Measurements from ENCODE around the gene LRRC8B. TPM values are rescaled to one million over a fixed set of nuclear protein-coding genes. Genes with fewer than 3 reads are reported as not detected.

The LRRC8B gene
- polyA plus RNA-seq, 3 donors: 4.5 to 9.1 (median 7.9) TPM

DNA sequence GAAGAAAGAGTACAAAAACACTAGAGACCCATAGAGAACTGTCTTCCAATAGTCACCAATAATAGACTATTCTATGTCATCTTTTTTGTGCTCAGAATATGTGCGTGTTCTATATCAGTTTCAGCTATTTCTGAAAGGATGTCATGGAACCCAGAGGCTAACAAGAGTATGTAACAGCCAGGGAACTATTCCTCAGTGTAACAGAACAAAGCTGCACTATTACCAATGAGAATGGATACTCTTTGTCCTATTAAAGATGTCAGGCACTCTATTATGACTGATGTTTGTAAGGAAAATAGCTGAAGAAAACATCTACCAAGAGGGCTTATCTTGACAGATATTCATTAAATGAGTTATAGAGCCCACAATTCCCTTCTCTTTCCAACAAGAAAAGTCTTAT is 99.7 kb downstream of the LRRC8B start:
- Histone ChIP-seq H4K20me1 (ENCODE audit: insufficient read depth, low read length) (no peaks in the 10 kb centered on the region), H3K9ac (ENCODE audit: insufficient read depth, low read length, poor library complexity, severe bottlenecking) (no peak overlapping the region), H3K4me2 (replicated peaks; ENCODE audit: extremely low read depth, low read length, poor library complexity, severe bottlenecking) (no peak overlapping the region), H3K4me1 (ENCODE audit: control insufficient read depth in 1 of 2, insufficient read depth in 2 of 2, low read length in 2 of 2) (peaks cover 0 to 12% of the 10 kb centered on the region in 2 donors), H3K27me3 (ENCODE audit: control insufficient read depth in 2 of 2, insufficient read depth in 2 of 2, low read length in 2 of 2) (no peaks in the 10 kb centered on the region), H2AFZ (ENCODE audit: insufficient read depth, low read depth, low read length, poor library complexity, severe bottlenecking) (no peak overlapping the region), H3K36me3 (replicated peaks in 1 of 2; ENCODE audit: control insufficient read depth in 1 of 2, insufficient read depth in 2 of 2, low read length in 2 of 2) (peaks cover 0 to 20% of the 10 kb centered on the region in 2 donors), H3K27ac (ENCODE audit: low read depth in 1 of 2, low read length in 2 of 2) (no peak overlapping the region), H3K79me2 (ENCODE audit: insufficient read depth, low read length) (peaks cover 2% of the 10 kb centered on the region), H3K9me3 (replicated peaks in 1 of 2; ENCODE audit: control insufficient read depth in 1 of 2, insufficient read depth in 1 of 2, low read length in 2 of 2) (no peaks in the 10 kb centered on the region), H3K4me3 (replicated peaks in 1 of 3; ENCODE audit: low read depth in 2 of 3, low read length in 3 of 3) (no peak overlapping the region)
- Mint-ChIP-seq H3K36me3 (peaks cover 21 to 34% of the 10 kb centered on the region in 2 donors), H3K27ac (no peak overlapping the region), H3K9me3 (no peaks in the 10 kb centered on the region), H3K4me1 (peaks cover 19% of the 10 kb centered on the region), H3K4me3 (no peak overlapping the region), H3K27me3 (ENCODE audit: low read depth in 3 of 3) (peaks cover 0 to 2% (median 1%) of the 10 kb centered on the region in 3 donors)
- WGBS (ENCODE audit: insufficient coverage): no CpG with 5 or more reads among the region's 1 CpG
- TF ChIP-seq, protein P1, sequence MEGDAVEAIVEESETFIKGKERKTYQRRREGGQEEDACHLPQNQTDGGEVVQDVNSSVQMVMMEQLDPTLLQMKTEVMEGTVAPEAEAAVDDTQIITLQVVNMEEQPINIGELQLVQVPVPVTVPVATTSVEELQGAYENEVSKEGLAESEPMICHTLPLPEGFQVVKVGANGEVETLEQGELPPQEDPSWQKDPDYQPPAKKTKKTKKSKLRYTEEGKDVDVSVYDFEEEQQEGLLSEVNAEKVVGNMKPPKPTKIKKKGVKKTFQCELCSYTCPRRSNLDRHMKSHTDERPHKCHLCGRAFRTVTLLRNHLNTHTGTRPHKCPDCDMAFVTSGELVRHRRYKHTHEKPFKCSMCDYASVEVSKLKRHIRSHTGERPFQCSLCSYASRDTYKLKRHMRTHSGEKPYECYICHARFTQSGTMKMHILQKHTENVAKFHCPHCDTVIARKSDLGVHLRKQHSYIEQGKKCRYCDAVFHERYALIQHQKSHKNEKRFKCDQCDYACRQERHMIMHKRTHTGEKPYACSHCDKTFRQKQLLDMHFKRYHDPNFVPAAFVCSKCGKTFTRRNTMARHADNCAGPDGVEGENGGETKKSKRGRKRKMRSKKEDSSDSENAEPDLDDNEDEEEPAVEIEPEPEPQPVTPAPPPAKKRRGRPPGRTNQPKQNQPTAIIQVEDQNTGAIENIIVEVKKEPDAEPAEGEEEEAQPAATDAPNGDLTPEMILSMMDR (IDR thresholded peaks at IDR 0.05): no peak
- no peak for DNase-seq
- intact Hi-C loops (cut with micrococcal nuclease): no loop called here

DNA sequence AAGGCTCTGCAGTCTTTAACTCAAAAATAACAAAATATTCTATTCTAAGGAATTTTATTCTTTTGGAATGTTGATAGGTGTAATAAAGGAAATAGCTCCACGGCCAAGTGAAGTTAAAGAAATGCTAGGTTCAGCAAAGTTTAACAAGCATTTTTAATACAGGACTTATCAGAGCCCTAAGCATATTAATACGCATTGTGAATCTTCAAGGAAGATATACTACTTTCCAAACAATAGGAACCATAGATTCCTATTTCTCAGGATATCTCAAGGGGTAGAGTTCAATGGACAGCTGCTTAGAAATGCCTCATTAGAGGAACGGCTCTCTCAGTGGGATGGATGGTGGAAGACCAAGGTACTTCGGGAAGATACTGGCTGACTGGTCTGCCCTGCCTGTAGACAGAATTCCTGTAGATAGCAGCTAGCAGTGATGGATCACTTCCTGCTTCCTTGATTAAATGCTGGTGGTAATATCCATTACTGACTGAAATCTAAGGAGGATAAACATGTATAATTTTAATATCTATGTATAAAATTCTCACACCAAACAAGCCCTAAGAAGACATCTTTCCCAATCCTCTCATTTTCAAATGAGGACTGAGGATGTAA is 100.2 kb downstream of the LRRC8B start:
- Histone ChIP-seq H3K9ac (ENCODE audit: insufficient read depth, low read length, poor library complexity, severe bottlenecking) (no peak overlapping the region), H3K36me3 (replicated peaks in 1 of 2; ENCODE audit: control insufficient read depth in 1 of 2, insufficient read depth in 2 of 2, low read length in 2 of 2) (peaks cover 0 to 20% of the 10 kb centered on the region in 2 donors), H3K27ac (ENCODE audit: low read depth in 1 of 2, low read length in 2 of 2) (no peak overlapping the region), H4K20me1 (ENCODE audit: insufficient read depth, low read length) (no peaks in the 10 kb centered on the region), H3K27me3 (ENCODE audit: control insufficient read depth in 2 of 2, insufficient read depth in 2 of 2, low read length in 2 of 2) (no peaks in the 10 kb centered on the region), H3K79me2 (ENCODE audit: insufficient read depth, low read length) (peaks cover 7% of the 10 kb centered on the region), H3K4me2 (replicated peaks; ENCODE audit: extremely low read depth, low read length, poor library complexity, severe bottlenecking) (no peak overlapping the region), H3K4me1 (ENCODE audit: control insufficient read depth in 1 of 2, insufficient read depth in 2 of 2, low read length in 2 of 2) (peaks cover 0 to 12% of the 10 kb centered on the region in 2 donors), H3K4me3 (replicated peaks in 1 of 3; ENCODE audit: low read depth in 2 of 3, low read length in 3 of 3) (no peak overlapping the region), H3K9me3 (replicated peaks in 1 of 2; ENCODE audit: control insufficient read depth in 1 of 2, insufficient read depth in 1 of 2, low read length in 2 of 2) (no peaks in the 10 kb centered on the region), H2AFZ (ENCODE audit: insufficient read depth, low read depth, low read length, poor library complexity, severe bottlenecking) (no peak overlapping the region)
- no peak overlapping the region for H3K4me3 Mint-ChIP-seq
- H3K27me3 Mint-ChIP-seq (ENCODE audit: low read depth in 3 of 3): peaks cover 0 to 2% (median 1%) of the 10 kb centered on the region in 3 donors
- intact Hi-C loops (cut with micrococcal nuclease): no loop called here
- no peak overlapping the region for H3K27ac Mint-ChIP-seq
- no peak for DNase-seq
- H3K36me3 Mint-ChIP-seq: peaks cover 21 to 34% of the 10 kb centered on the region in 2 donors
- H3K9me3 Mint-ChIP-seq: no peaks in the 10 kb centered on the region
- no CpG with 5 or more reads among the region's 4 CpGs for WGBS (ENCODE audit: insufficient coverage)
- peaks cover 21% of the 10 kb centered on the region for H3K4me1 Mint-ChIP-seq
- TF ChIP-seq, protein P1 (IDR thresholded peaks at IDR 0.05): no peak
